ENCODE measurements around the gene GCAT. TPM values are rescaled to one million over a fixed set of nuclear protein-coding genes. Genes with fewer than 3 reads are reported as not detected.

Gene GCAT
- total RNA-seq, 1 donor from 2014 or later: 4.1 TPM

DNA sequence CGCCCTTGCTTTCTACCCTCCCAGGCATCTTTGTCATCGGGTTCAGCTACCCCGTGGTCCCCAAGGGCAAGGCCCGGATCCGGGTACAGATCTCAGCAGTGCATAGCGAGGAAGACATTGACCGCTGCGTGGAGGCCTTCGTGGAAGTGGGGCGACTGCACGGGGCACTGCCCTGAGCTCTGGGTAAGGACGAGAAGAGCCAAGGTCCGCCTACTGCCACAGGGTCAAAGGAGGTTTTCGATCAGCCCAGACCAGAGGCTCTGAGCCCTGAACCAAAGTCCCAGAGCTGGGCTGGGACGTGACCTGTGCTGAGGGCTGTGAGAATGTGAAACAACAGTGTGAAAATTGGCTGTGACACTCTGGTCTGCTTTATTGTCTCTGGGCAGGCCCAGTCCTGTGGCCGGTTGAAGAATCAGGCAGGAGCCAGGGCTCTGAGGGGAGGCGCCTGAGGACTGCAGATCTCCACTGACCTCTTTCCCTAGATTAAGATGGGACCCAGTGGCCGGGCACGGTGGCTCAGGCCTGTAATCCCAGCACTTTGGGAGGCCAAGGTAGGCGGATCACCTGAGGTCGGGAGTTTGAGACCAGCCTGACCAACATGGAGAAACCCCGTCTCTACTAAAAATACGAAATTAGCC is 8.9 kb downstream of the GCAT start:
- Mint-ChIP-seq H3K27me3 (ENCODE audit: unreplicated experiment) (peaks cover 8% of the 10 kb centered on the region), H3K36me3 (ENCODE audit: low read depth, unreplicated experiment) (no peaks in the 10 kb centered on the region), H3K27ac (ENCODE audit: unreplicated experiment) (no peak overlapping the region), H3K4me1 (ENCODE audit: unreplicated experiment) (peaks cover 5% of the 10 kb centered on the region), H3K4me3 (ENCODE audit: unreplicated experiment) (no peak overlapping the region), H3K9me3 (ENCODE audit: unreplicated experiment) (no peaks in the 10 kb centered on the region)
- TF ChIP-seq, protein P1, sequence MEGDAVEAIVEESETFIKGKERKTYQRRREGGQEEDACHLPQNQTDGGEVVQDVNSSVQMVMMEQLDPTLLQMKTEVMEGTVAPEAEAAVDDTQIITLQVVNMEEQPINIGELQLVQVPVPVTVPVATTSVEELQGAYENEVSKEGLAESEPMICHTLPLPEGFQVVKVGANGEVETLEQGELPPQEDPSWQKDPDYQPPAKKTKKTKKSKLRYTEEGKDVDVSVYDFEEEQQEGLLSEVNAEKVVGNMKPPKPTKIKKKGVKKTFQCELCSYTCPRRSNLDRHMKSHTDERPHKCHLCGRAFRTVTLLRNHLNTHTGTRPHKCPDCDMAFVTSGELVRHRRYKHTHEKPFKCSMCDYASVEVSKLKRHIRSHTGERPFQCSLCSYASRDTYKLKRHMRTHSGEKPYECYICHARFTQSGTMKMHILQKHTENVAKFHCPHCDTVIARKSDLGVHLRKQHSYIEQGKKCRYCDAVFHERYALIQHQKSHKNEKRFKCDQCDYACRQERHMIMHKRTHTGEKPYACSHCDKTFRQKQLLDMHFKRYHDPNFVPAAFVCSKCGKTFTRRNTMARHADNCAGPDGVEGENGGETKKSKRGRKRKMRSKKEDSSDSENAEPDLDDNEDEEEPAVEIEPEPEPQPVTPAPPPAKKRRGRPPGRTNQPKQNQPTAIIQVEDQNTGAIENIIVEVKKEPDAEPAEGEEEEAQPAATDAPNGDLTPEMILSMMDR (IDR thresholded peaks at IDR 0.05; ENCODE audit: unreplicated experiment): no peak
- no peak for DNase-seq (ENCODE audit: low spot score)

DNA sequence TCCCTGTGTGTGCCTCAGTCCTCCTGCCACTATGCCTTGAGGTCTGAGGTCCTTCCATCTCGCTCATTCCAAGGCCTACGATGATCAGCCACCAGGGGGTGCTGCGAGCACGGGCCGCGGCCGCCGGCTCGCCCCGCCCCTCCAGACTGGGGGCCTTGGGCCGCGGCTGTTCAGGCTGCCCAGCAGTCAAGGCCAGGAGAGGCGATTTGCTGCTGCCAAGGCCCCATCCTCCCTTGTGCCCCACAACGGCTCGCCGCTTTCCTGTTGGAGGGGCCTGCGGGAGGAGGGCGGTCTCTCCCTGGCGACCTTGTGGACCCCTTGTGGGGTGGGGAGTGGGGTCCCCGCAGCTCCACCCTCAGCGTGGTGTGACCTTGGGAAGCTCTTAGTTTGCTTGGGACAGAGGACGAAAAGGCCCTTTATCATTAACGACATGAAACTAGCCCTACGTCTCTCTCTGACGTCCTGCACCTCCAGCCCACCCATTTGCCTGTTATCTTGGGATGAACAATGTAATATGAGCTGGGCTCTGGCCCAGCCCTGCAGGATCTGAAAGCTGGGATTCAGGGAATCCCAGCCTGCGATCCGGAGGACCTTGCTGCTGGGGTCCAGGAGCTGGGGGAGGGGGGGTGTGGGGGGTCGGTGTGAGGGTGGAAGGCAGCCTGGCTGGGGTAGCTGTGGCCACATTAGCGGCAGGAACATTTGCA is 10.1 kb downstream of the GCAT start:
- no peak overlapping the region for H3K27ac Mint-ChIP-seq (ENCODE audit: unreplicated experiment)
- peaks cover 10% of the 10 kb centered on the region for H3K4me1 Mint-ChIP-seq (ENCODE audit: unreplicated experiment)
- TF ChIP-seq, protein P1 (IDR thresholded peaks at IDR 0.05; ENCODE audit: unreplicated experiment): peak; percentile 93
- peak overlapping the region; percentile 71 for H3K4me3 Mint-ChIP-seq (ENCODE audit: unreplicated experiment)
- peak; percentile 94 for DNase-seq (ENCODE audit: low spot score)
- H3K9me3 Mint-ChIP-seq (ENCODE audit: unreplicated experiment): no peaks in the 10 kb centered on the region
- no peaks in the 10 kb centered on the region for H3K36me3 Mint-ChIP-seq (ENCODE audit: low read depth, unreplicated experiment)
- peaks cover 10% of the 10 kb centered on the region for H3K27me3 Mint-ChIP-seq (ENCODE audit: unreplicated experiment)

GRCh38 chr22:37818409-37819104 is 10.8 kb downstream of the GCAT start:
- DNase-seq (ENCODE audit: low spot score): peak; percentile 69
- H3K27ac Mint-ChIP-seq (ENCODE audit: unreplicated experiment): no peak overlapping the region

GRCh38 chr22:37819105-37819433 is 11.3 kb downstream of the GCAT start:
- peak overlapping the region; percentile 79 for H3K4me3 Mint-ChIP-seq (ENCODE audit: unreplicated experiment)
- H3K27me3 Mint-ChIP-seq (ENCODE audit: unreplicated experiment): peaks cover 9% of the 10 kb centered on the region
- H3K9me3 Mint-ChIP-seq (ENCODE audit: unreplicated experiment): no peaks in the 10 kb centered on the region
- no peak for DNase-seq (ENCODE audit: low spot score)
- TF ChIP-seq, protein P1 (IDR thresholded peaks at IDR 0.05; ENCODE audit: unreplicated experiment): no peak
- H3K4me1 Mint-ChIP-seq (ENCODE audit: unreplicated experiment): peaks cover 10% of the 10 kb centered on the region
- H3K36me3 Mint-ChIP-seq (ENCODE audit: low read depth, unreplicated experiment): no peaks in the 10 kb centered on the region
- H3K27ac Mint-ChIP-seq (ENCODE audit: unreplicated experiment): no peak overlapping the region

More at GRCh38 chr22:37818409-37819104, 10.8 kb downstream of the GCAT start:
- TF ChIP-seq, protein P1 (IDR thresholded peaks at IDR 0.05; ENCODE audit: unreplicated experiment): no peak
- Mint-ChIP-seq H3K9me3 (ENCODE audit: unreplicated experiment) (no peaks in the 10 kb centered on the region), H3K27me3 (ENCODE audit: unreplicated experiment) (peaks cover 7% of the 10 kb centered on the region), H3K36me3 (ENCODE audit: low read depth, unreplicated experiment) (no peaks in the 10 kb centered on the region), H3K4me1 (ENCODE audit: unreplicated experiment) (peaks cover 10% of the 10 kb centered on the region), H3K4me3 (ENCODE audit: unreplicated experiment) (no peak overlapping the region)

DNA sequence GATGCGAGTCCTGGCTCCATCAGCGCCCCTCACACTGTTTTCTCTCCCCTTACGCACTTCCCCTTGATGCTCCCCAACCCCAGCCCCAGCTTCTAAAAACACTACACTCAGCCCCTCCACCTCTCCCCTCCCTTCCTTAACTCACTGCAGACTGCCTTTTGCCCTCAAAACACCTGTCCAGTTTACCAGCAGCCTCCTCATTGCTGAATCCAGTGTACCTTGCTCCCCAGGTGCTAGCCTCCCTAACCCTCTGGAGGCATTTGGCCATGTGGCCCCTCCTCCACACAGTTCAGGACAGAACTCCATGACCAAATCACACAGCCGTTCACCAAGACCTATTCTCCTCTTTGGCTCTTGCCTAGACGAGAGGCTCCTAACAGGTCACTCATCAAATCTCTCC is 12.6 kb downstream of the GCAT start:
- Mint-ChIP-seq H3K4me3 (ENCODE audit: unreplicated experiment) (no peak overlapping the region), H3K27ac (ENCODE audit: unreplicated experiment) (no peak overlapping the region), H3K27me3 (ENCODE audit: unreplicated experiment) (peaks cover 11% of the 10 kb centered on the region), H3K4me1 (ENCODE audit: unreplicated experiment) (peaks cover 10% of the 10 kb centered on the region), H3K9me3 (ENCODE audit: unreplicated experiment) (no peaks in the 10 kb centered on the region), H3K36me3 (ENCODE audit: low read depth, unreplicated experiment) (no peaks in the 10 kb centered on the region)
- no peak for DNase-seq (ENCODE audit: low spot score)
- TF ChIP-seq, protein P1 (IDR thresholded peaks at IDR 0.05; ENCODE audit: unreplicated experiment): no peak

All from endothelial cell (in vitro differentiated cells).